Panc1 (cell line): ENCODE results near the gene NXPH2.

Source experiments
- CTCF ChIP-seq: fragments of 450-650 bp; IDR thresholded peaks from 2 replicates; pipeline ENCODE4 v1.5.1; 2017; ENCODE audit warnings: mild to moderate bottlenecking
- POLR2AphosphoS5 ChIP-seq: IDR thresholded peaks from 2 replicates; pipeline ENCODE4 v1.6.1; 2012; ENCODE audit warnings: mild to moderate bottlenecking, low read depth, low read length, moderate library complexity
- REST ChIP-seq, 2 experiments: IDR thresholded peaks; 2 replicates each; pipeline ENCODE4 v1.6.1; 2011 to 2012; ENCODE audit warnings: low read depth in 2 of 2, control low read depth in 1 of 2, low read length in 1 of 2, mild to moderate bottlenecking in 1 of 2, moderate library complexity in 1 of 2; ENCODE audit not compliant: insufficient read depth in 1 of 2
- SIN3A ChIP-seq: IDR thresholded peaks from 2 replicates; pipeline ENCODE4 v1.6.1; 2012; ENCODE audit warnings: low read depth, mild to moderate bottlenecking, low read length, moderate library complexity, borderline replicate concordance; ENCODE audit not compliant: insufficient read depth
- TCF7L2 ChIP-seq: IDR thresholded peaks from 2 replicates; pipeline ENCODE4 v1.6.1; 2011; ENCODE audit warnings: mild to moderate bottlenecking, low read depth, low read length, inconsistent platforms

GRCh38 chr2:138640921-138641676 lies 139.1 kb downstream of the NXPH2 start:
- TF ChIP-seq CTCF: no peak
- TF ChIP-seq POLR2AphosphoS5: no peak
- no peak for TF ChIP-seq REST (IDR thresholded peaks at IDR 0.05; ENCODE audit: insufficient read depth in 1 of 2, low read depth in 2 of 2, low read length in 1 of 2)
- TF ChIP-seq SIN3A: no peak
- no peak for TF ChIP-seq TCF7L2
